Lung microvascular endothelial cell (primary cell): Measurements from ENCODE around the gene HCN1. TPM values are rescaled to one million over a fixed set of nuclear protein-coding genes. Genes with fewer than 3 reads are reported as not detected.
A peak's percentile ranks its signal among the peaks of the same experiment; 100 is the strongest.

Experiments
- DNase-seq, 2 donors: peaks; one replicate each; pipeline versions ENCODE4 v3.0.0 to v3.0.0-alpha.2; 2010; ENCODE audit warnings: low read depth in 2 of 2
- total RNA-seq: library from RNA; depleted of rRNA; stranded (reverse); fragments of >200 nt; gene quantifications from 2 replicates; pipeline ENCODE4 v1.2.1, GENCODE V29; 2014

Gene HCN1
- not detected in 2 replicates for total RNA-seq

DNA sequence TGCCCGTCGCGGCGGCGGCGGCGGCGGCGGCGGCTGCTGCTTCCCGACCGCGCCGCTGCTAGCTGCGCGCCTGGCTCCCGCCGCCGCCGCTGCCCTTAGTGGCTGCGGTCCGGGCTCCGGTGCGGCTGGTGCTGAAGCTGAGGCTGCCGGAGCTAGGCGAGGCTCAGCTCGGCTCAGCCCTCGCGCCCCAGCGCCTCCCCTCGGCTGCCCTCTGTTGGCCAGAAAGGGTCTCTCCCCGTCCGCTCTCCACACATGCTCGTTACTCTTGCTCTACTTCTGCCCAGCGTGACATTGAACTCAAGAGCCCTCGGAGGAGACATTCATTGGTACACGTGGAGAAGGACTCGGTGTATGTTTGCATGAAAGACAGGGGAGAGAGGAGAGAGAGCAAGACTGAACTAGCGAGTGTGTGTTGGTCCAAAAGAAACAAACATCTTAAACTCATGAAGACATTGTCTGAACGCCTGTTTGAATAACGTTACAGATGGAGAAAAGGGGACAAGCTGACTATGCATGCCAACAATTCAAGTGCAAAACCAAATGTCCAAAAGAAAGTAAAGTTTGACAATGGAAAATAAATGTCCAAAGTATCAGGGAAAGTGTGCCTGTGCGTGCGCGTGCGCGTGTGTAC is at the start of gene HCN1:
TSS of gene HCN1 (minus strand) at position 175 of the 631 bp plus-strand sequence.
- peak; percentile 84 for DNase-seq

DNA sequence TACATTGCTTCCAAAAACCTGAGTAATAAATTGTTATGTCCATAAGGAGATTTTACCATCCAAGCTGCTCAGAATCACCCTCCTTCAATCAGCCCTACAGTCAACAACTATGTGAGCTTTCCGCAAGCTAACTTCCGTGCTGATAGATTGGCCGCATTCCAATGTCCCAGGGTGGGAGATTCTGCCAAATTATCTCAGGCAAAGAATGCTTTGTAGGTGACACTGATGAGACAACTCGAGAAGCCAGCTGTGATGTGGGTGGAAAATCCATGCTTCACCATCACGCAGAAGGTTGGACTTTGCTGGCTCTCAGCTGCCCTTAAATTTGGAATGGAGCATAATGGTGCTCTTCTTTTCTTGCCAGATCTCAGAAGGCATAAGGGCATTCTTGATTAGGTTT is 44.9 kb upstream of the HCN1 start:
- DNase-seq = no peak

DNA sequence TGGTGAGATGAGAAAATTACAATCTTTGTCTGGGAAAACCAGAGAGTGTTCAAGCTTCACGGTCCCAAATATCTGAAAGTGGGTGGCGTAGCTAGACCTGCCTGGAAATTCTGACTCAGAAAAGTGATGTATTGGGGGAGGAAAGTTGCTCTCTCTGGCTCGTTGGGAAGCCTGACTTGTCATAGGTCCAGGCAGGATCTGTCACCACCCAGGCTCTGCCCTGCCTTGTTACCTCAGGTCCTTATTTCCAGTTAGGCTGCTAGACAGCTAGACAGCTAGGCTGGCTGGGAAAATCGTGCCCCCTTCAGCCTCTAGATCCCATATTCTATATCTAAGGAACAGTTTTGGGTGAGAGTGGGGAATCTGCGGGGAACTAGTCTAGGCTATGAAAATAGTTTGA is 41.0 kb upstream of the HCN1 start:
- no peak for DNase-seq

DNA sequence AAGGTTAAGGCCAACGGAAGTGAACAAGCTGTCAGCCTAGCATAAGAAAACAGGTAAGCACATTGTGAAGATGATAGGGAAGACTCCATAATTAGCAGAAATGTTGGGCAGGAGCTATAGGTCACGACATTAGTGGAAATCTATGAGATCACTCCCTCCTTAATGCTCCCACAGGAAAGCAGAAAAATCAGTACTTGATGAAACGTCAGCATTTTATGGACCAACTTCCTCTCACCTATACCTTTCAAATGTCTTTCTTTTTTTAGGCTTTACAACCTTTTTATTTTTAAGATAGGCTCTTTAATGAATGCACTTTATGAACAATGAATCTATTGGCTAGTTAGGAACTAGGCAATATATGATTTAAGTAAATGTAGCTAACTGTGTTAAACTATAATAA is 29.4 kb upstream of the HCN1 start:
- no peak for DNase-seq

DNA sequence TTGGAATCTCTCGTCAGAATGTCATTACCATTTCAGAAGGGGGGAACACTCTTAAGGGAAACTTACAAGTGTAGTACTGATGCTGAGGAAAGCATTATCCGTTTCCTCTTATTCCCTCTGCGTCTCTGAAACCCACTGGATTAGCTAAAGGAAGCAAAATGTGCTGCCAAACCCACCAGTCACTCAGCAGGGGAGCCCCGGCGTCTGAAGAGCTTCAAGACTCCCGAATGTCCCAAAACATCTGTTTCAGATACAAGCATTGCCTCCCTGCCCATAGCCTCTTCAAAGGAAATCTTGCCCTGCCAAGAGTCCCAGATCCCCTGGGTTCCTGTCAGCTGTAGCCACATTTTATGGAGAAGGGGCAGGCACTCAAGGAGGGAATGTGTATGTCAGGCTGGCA is 1.0 kb upstream of the HCN1 start:
- DNase-seq = no peak

DNA sequence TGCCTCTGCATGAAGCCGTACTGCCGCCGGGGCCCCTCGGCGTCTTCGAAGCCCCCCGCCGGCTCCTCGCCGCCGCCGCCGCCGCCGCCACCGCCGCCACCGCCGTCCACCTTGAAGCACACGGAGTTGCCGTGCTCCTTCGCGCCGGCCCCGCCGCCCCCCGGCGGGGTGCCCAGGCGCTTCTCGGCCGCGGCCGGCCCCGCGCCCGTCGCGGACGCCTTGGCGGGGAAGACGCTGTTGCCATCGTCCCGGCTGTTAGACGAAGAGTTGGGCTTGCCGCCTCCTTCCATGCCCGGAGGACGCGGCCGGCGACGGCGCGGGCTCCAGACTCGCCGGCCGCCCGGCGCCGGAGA is 400 bp downstream of the HCN1 start:
- DNase-seq = no peak

DNA sequence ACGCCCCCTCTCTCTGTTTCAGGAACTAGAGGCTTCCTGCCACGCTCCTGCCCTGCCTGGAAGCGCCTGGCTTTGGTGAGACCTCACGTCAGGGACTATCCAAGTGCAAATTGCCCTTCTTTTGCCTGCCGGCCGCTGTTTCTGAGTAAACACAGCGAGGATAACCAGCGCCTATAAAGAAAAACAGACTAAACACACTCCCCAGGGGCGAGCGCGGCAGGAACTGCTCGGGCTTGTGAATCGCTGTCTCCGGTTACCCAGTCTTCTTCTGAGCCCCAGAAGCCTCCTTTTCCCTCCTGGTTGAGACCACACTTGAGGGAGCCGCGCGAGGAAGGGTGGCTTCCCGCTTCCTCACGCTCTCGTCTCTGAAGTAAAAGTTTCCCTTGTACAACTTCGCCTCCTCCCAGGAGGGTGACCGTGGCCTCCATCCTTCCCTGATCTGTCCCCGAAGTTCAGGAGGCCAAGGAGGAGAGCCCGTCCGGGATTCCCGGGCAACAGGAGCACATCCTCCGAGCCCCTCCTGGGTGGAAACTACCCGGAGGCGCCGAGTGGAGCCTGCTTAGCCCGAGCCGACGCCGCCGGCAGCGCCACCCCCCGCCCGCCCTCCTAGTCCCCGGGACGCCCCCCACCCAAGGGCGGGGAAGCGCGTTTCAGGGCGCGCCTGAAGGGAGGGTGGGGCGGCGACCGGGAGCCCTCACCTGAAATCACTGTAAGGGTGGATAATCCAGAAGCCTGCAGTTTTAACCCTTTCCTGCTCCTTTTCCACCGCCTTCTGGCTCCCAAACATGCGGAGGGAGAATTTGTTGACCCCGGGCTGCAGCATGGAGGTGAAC is 993 bp downstream of the HCN1 start:
- no peak for DNase-seq

DNA sequence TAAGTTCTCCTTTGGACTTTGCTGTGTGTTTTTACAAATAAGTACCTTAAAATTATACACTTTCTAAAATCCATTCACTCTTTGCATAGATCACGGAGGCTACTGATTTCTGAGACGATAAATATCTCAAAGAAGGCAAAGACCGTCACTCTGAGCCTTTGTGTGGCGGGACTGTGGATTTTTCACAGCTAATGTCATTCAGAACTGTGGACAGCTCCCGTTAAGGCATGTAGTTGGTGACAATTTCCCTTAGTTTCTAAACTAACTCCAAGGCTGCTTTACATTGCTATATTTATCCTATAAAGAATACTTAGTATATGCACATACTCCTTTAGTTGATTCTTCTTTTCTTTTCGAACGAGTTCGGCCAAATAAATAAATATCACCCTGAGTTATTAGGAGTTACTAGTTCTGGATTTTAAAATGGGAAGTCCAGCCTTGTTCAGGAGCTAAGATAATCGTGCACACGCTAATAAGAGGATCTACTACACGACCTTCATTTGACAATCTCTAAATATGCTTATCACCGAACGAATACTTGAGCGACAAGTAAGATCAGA is 1.8 kb downstream of the HCN1 start:
- DNase-seq = peak; percentile 6

DNA sequence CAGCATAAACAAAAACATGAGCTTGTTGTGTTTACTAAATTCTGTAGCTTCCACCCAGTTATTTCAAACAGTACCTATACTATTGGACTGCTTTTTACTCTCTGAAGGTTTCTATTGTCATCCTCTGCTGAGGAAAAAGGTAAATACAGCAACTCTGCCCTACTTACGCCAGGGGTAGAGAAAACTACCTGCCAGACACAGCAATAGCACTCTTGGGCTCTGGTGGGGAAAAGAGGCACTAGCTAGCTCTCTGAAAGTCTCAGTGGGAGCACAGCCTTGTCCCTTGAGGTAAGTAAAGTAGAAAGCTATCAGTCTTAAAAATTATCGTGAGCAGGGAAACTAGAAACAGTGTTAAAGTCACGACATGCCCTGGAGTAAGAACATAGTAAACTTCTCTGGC is 3.7 kb downstream of the HCN1 start:
- no peak for DNase-seq

DNA sequence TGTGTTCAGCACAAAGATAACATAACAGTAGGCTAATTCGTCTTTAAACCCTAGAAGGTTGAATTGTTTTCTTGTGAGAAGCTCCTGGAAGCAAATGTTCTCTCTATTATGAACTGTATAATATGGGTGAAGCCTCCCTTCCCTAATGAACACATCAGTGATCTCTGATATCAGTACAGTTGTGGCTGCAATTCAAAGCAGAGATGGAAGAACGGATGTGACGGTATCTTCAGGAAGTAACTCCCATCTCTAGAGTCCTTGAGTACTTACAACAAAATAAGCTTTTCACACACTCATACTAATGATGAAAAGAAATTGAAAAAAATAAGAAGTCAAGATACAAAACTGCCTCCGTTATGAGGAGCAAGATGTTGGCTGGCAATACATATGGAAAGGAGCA is 4.5 kb downstream of the HCN1 start:
- no peak for DNase-seq

DNA sequence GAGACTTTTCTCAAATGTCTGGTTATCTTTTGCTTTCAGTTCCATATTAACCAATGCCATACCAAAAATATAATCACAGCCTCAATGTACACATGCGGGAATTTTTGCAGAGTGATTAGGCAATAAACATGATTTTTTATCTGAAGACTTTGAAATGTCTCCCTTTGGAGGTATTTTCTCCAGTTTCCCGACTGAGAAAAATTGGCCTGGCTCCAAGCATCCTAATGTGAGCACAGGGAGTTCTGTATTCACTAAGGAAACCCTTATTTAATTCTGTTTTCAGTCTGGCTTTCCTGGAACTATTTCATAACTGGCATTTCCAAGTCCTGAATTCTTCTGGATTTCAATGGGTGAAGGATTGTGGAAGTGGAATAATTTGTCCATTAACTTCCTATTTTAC is 8.5 kb downstream of the HCN1 start:
- DNase-seq = no peak

DNA sequence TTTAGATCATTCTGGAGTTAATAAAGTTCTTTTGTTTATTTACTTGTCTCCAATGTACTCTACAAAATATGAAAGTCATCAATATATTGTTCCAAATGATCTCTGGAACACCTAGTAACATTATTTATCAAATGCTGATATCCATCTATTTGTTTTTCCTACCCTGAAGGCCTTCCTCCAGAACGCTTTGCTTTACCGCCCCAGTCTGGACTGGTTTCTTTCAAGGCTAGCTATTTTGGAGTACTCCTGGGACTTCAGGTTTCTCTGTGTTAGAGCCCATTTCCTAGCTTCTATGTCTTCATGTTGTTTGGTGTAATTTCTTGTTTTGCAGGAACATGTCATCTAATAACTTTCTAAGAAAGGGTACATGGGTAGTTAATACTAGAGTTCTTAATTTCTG is 9.6 kb downstream of the HCN1 start:
- no peak for DNase-seq

DNA sequence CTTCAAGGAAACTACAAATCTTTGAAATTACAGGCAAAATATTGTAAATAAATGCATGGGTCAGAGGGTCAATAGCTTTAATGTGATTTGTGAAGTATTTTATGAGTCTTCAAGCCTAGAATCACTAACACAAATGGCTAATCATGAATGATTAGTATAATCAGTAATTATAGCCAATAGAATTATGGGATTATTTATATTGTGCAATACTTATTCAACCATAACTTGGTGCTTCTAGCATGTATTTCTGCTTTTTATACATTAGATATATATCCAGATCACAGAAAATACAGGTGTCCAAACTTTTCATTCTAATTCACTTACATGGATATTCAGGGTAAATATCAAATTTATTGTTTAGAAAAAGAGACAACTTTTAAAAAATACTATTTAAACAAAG is 12.1 kb downstream of the HCN1 start:
- DNase-seq = no peak

DNA sequence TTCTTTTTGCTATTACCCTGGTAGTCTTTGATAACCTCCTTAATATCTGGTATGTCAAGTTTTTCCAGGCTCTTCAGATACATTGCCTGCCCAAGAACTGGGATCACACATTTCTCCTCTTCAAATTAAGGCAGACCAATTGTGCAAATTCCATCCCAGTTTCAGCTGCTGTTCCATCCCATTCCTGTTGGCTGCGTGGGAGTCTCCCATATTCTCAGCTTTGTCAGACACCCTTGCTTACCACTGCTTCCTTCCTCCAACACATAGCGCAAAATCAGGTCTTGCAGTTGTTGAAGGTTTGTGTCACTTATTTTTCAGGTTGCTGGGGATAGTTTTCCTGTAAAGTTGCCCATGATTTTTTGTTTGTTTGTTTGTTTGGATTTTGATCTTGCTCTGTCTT is 15.2 kb downstream of the HCN1 start:
- no peak for DNase-seq

DNA sequence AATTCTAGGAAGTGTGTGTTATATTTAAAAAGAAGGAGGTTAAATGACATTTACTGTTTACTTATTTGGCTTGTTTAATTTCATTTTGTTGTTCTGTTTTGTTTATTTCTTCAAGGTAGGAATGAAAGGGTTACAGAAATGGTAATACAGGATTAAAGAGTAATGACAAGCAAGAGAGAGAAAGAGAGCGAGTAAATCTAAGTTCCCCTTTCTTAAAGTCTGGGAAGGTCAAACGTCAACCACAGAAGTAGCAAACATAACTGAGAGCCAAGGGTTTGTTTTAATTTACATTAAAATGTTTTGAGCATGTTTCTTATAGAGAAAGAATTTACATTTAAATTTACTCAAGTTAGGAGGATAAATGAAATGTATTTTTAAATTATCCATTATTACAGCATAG is 18.7 kb downstream of the HCN1 start:
- DNase-seq = no peak

DNA sequence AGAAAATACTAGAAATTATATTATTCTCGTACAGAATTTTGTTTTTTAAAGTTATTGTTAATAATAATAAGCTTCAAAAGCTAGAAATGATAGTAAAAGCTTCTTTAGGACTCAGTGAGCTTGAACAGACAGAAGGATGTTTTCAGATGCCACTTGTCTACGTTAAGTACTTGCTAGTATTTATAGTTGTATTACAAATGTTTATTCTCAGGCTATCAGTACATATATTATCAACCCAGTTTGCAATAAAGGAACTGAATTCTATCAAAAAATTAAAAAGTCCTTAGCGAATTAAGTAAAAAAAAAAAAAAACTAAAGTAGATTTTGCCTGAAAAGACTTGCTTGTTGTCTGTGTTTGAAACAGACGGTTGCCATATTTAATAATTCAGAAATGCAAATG is 23.9 kb downstream of the HCN1 start:
- DNase-seq = no peak

DNA sequence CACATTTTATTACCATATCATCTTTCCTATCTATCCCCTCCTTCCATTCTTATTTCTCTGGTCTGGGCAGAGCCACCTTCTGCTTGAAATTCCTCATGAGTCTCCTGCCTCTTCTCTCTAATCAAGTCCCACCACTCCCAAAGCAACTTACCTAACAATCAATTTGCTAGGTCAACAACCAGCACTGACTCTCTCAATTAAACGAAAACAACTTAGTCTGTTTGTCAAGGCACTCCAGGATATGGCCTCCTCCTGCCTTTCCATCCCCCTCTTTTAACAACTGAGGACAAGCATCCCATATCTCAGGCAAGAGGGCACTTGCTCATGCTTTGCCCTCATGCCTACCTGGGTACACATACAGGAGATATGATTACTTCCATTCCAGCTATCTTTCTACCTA is 47.4 kb downstream of the HCN1 start:
- DNase-seq = no peak

DNA sequence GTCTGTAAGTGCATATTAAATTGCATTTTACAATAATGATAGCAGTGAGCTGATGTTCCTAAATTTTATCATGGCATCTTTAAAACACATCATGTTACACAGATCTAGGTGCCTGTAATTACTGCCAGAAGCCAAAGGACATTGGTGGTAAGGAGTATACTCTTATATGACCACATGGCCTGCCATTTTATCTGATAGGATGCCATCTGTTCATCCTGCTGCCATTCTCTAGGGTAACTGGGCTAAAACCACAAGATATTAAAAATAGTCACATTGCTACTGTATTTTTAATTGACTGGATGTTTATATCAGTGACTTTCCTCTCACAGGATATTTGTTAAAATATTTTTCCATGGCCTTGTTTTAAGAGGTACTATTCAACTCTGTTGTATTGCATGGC is 53.1 kb downstream of the HCN1 start:
- no peak for DNase-seq

DNA sequence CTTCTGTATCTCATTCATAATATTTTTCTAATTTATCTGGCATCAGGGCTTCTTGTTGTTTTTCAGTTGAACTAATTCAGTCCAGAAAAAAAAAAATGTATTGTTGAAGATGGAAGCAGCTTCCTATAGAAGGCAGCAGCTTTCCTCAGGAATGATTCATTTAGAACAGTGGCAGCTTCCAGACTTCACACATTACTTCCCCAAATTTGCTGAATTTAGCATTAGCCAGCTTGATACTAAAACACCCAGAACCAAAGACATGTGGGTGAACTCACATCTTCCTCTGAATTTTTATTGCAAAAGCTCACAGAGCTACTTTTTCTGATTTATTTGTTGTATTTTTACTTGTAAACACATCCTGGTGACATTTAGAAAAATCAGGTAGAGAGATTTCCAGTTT is 53.8 kb downstream of the HCN1 start:
- no peak for DNase-seq

DNA sequence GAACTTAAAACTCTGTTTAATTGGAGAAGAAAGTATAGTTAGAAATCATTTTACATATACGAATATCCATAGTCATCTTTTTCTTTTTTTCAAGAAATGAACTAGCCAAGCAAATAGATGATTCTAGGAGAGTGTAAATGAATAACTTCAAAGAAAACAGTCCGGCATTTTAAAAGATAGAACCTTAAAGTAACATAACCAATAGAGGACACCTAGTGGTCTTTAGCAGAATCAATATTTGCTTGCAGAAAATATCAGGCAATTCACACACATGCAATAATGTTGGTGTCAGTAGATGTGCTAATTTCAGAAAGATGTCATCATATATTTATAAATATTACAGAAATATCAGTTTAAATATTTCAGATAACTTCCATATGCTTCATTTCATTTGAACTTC is 57.1 kb downstream of the HCN1 start:
- DNase-seq = peak in 1 of 2 donors; percentile 0

DNA sequence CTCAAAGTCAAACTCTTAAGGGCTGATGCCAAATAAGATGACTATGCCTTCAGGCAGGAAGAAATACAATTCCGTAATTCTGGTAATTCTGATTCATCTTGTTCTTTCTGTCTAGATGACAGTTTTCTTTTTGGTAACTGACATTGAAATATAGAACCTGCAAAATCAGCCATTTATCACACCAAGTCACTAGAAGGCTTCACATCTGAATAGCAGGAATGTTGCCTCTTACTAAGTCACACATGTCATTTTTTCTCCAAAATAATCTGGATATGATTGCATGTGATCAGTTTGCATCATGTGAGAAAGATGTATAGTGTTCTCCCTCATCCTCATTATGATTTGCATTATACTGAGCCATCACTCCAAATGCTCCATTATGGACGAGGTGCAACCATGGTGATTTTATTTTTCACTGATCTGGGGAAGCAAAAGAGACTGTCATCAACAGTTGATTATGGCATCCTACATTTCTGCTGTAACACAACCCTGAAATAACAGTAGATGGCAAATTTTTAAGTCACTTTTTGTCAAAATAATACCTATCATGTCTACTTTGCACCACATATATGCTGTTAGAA is 69.0 kb downstream of the HCN1 start:
- no peak for DNase-seq

DNA sequence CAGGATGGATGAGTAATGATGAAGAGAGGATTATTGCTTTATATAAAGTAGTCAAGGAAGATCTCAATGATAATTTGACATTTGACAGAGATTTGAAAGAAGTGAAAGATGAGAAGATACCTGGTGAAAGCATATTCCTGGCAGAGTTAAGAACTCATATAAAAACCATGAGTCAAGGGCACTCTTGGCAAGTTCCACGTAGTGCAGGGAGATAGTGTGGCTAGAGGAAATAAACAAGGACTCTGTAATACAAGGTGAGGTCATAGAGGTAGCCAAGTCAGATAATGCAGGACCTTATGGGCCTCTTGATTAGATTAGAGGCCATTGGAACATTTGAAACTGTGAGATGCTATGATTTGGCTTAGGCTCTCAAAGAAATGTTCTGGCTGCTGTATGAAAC is 72.3 kb downstream of the HCN1 start:
- no peak for DNase-seq

DNA sequence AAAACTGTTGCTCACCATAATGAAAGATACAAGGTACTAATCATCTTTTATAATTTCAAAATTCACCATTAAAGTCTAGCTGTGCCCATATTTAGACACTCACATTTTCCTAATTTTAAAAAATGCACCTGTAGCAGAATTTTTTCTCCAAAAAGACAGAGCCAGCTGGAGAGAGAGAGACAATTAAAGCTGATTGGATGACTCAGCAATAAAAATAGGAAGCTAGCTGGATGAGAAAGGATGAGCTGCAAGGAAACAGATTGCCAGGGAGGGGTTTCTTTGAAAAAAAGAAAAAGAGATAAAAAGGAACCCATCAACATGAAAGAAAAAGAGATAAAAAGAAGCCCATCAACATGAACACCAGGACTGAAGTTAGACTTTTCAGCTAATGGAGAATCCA is 73.8 kb downstream of the HCN1 start:
- DNase-seq = no peak
